WERI-Rb-1 (cell line): ENCODE data around the gene SPAG6.

Source experiments
- DNase-seq: peaks from one replicate; pipeline ENCODE4 v3.0.0-alpha.2; 2020
- H3K27ac ChIP-seq: fragments of 250-450 bp; sonication (Bioruptor Pico); 2 replicates; pipeline ENCODE4 v1.5.1; 2020; ENCODE audit warnings: mild to moderate bottlenecking, moderate library complexity
- H3K27me3 ChIP-seq: fragments of 250-450 bp; sonication (Bioruptor Pico); 2 replicates; pipeline ENCODE4 v1.5.1; 2021; ENCODE audit warnings: mild to moderate bottlenecking, low read depth, moderate library complexity; ENCODE audit not compliant: insufficient read depth, severe bottlenecking
- H3K36me3 ChIP-seq: fragments of 250-450 bp; sonication (Bioruptor Pico); 2 replicates; pipeline ENCODE4 v1.5.1; 2020; ENCODE audit warnings: mild to moderate bottlenecking, moderate library complexity
- H3K4me3 ChIP-seq: 2 replicates; pipeline ENCODE4 v1.5.1; 2011; ENCODE audit warnings: low read depth, mild to moderate bottlenecking, control low read depth, low read length
- H3K9me3 ChIP-seq: fragments of 250-450 bp; sonication (Bioruptor Pico); 2 replicates; pipeline ENCODE4 v1.5.1; 2021; ENCODE audit warnings: mild to moderate bottlenecking, moderate library complexity; ENCODE audit not compliant: severe bottlenecking
- CTCF ChIP-seq: IDR thresholded peaks from 2 replicates; pipeline ENCODE4 v1.5.1; 2011; ENCODE audit warnings: low read depth, mild to moderate bottlenecking, control low read depth, inconsistent platforms, low read length

SPAG6 gene

GRCh38 chr10:22410394-22410793 is 65.1 kb downstream of the SPAG6 start:
- no peak overlapping the region for H3K4me3 ChIP-seq
- TF ChIP-seq CTCF = no peak
- no peak overlapping the region for H3K27ac ChIP-seq
- DNase-seq = no peak
- no peaks in the 10 kb centered on the region for H3K27me3 ChIP-seq
- no peaks in the 10 kb centered on the region for H3K36me3 ChIP-seq
- no peaks in the 10 kb centered on the region for H3K9me3 ChIP-seq

- no peak overlapping the region for H3K27ac ChIP-seq
- H3K9me3 ChIP-seq = no peaks in the 10 kb centered on the region
- no peaks in the 10 kb centered on the region for H3K36me3 ChIP-seq
- no peaks in the 10 kb centered on the region for H3K27me3 ChIP-seq
- no peak for DNase-seq
- TF ChIP-seq CTCF = no peak
- no peak overlapping the region for H3K4me3 ChIP-seq
Observed at GRCh38 chr10:22410846-22411245, 65.5 kb downstream of the SPAG6 start.

- no peak for TF ChIP-seq CTCF
- H3K4me3 ChIP-seq = no peak overlapping the region
- H3K9me3 ChIP-seq = no peaks in the 10 kb centered on the region
- no peak overlapping the region for H3K27ac ChIP-seq
- no peaks in the 10 kb centered on the region for H3K36me3 ChIP-seq
- DNase-seq = no peak
- H3K27me3 ChIP-seq = no peaks in the 10 kb centered on the region
Observed at GRCh38 chr10:22414146-22414545, 68.8 kb downstream of the SPAG6 start.

GRCh38 chr10:22415072-22415471 is 69.8 kb downstream of the SPAG6 start:
- Histone ChIP-seq H3K36me3 (no peaks in the 10 kb centered on the region), H3K27me3 (no peaks in the 10 kb centered on the region), H3K27ac (no peak overlapping the region), H3K4me3 (no peak overlapping the region), H3K9me3 (no peaks in the 10 kb centered on the region)
- no peak for DNase-seq
- TF ChIP-seq CTCF = no peak

- DNase-seq = no peak
- Histone ChIP-seq H3K9me3 (no peaks in the 10 kb centered on the region), H3K4me3 (no peak overlapping the region), H3K27ac (no peak overlapping the region), H3K36me3 (no peaks in the 10 kb centered on the region), H3K27me3 (no peaks in the 10 kb centered on the region)
- TF ChIP-seq CTCF = no peak
Observed at GRCh38 chr10:22417736-22418268, 72.5 kb downstream of the SPAG6 start.

GRCh38 chr10:22420787-22421517 is 75.7 kb downstream of the SPAG6 start:
- H3K9me3 ChIP-seq = no peaks in the 10 kb centered on the region
- no peak overlapping the region for H3K4me3 ChIP-seq
- TF ChIP-seq CTCF = no peak
- no peak overlapping the region for H3K27ac ChIP-seq
- no peaks in the 10 kb centered on the region for H3K27me3 ChIP-seq
- no peak for DNase-seq
- no peaks in the 10 kb centered on the region for H3K36me3 ChIP-seq
